ENCODE data around the gene CRHR2.

- TF ChIP-seq CTCF (IDR thresholded peaks at IDR 0.05; ENCODE audit: insufficient read depth, low read length) (no peak), POLR2AphosphoS5 (IDR thresholded peaks at IDR 0.05; ENCODE audit: low read depth) (no peak), SPI1 (IDR thresholded peaks at IDR 0.05; ENCODE audit: borderline replicate concordance, low read depth) (no peak)
- TF ChIP-seq, protein P1, sequence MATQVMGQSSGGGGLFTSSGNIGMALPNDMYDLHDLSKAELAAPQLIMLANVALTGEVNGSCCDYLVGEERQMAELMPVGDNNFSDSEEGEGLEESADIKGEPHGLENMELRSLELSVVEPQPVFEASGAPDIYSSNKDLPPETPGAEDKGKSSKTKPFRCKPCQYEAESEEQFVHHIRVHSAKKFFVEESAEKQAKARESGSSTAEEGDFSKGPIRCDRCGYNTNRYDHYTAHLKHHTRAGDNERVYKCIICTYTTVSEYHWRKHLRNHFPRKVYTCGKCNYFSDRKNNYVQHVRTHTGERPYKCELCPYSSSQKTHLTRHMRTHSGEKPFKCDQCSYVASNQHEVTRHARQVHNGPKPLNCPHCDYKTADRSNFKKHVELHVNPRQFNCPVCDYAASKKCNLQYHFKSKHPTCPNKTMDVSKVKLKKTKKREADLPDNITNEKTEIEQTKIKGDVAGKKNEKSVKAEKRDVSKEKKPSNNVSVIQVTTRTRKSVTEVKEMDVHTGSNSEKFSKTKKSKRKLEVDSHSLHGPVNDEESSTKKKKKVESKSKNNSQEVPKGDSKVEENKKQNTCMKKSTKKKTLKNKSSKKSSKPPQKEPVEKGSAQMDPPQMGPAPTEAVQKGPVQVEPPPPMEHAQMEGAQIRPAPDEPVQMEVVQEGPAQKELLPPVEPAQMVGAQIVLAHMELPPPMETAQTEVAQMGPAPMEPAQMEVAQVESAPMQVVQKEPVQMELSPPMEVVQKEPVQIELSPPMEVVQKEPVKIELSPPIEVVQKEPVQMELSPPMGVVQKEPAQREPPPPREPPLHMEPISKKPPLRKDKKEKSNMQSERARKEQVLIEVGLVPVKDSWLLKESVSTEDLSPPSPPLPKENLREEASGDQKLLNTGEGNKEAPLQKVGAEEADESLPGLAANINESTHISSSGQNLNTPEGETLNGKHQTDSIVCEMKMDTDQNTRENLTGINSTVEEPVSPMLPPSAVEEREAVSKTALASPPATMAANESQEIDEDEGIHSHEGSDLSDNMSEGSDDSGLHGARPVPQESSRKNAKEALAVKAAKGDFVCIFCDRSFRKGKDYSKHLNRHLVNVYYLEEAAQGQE (IDR thresholded peaks at IDR 0.05; ENCODE audit: insufficient replicate concordance, low read depth), result no peak
Observed at GRCh38 chr7:30681815-30682211, 443 bp downstream of the CRHR2 start.

Data from HL-60 (cell line).